ENCODE measurements around the gene ADAMTSL4.
"Not testable (repeated sequence)": the region's sequence is repeated elsewhere in the genome, so short reads cannot be mapped to it uniquely, and the experiment has no call there.

Gene ADAMTSL4

GRCh38 chr1:150555971-150556865 is 7.0 kb downstream of the ADAMTSL4 start:
- no peak for DNase-seq

GRCh38 chr1:150557065-150557600 is 7.9 kb downstream of the ADAMTSL4 start:
- no peak for DNase-seq

DNA sequence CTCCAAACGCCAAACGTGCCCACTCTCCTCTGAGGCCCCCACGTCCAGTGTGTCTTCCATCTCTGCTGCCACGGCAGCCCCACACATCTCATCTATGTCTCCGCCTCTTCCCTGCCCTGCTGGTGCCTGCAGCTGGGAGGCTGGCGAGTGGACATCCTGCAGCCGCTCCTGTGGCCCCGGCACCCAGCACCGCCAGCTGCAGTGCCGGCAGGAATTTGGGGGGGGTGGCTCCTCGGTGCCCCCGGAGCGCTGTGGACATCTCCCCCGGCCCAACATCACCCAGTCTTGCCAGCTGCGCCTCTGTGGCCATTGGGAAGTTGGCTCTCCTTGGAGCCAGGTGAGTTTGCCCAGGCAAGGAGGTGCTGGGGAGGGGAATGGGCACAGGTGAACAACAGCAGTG is 8.6 kb downstream of the ADAMTSL4 start:
- DNase-seq, result no peak

DNA sequence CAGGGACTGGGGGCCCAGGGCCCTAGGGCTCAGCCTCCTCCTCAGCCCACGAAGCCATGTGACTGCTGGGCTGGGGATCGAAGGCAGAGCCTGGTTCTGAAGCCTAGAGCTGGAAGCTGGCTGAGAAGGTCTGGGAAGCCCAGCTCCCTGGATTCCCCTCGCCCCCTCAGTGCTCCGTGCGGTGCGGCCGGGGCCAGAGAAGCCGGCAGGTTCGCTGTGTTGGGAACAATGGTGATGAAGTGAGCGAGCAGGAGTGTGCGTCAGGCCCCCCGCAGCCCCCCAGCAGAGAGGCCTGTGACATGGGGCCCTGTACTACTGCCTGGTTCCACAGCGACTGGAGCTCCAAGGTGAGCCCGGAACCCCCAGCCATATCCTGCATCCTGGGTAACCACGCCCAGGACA is 9.1 kb downstream of the ADAMTSL4 start:
- no peak for DNase-seq

DNA sequence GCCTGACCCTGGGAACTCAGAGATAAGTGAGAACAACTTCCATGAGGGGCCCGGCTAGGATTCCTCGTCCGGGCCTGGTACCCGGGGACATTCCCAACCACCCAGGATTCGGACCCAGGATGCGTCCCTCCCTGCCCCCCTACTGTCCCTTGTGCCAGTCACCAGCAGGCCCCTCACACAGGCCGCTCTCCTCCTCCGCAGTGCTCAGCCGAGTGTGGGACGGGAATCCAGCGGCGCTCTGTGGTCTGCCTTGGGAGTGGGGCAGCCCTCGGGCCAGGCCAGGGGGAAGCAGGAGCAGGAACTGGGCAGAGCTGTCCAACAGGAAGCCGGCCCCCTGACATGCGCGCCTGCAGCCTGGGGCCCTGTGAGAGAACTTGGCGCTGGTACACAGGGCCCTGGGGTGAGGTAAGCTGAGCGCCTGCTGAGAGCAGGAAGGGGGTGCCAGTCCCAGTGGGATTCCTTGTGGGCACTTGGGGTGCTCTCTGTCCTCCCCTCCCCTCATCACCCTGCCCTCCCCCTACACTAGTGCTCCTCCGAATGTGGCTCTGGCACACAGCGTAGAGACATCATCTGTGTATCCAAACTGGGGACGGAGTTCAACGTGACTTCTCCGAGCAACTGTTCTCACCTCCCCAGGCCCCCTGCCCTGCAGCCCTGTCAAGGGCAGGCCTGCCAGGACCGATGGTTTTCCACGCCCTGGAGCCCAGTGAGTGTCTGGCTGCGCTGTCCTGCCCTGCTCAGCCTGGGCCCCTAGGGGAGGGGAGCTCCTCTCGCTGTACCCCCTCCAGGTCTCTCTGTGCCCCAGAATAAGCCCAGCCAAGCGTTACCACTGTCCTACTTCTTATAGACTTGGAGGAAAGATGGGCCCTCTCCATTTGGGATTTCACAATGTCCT is 9.8 kb downstream of the ADAMTSL4 start:
- DNase-seq, result no peak

- DNase-seq, result no peak
Observed at GRCh38 chr1:150559656-150560010, 10.4 kb downstream of the ADAMTSL4 start.

GRCh38 chr1:150560011-150560438 is 10.8 kb downstream of the ADAMTSL4 start:
- DNase-seq, result no peak

DNA sequence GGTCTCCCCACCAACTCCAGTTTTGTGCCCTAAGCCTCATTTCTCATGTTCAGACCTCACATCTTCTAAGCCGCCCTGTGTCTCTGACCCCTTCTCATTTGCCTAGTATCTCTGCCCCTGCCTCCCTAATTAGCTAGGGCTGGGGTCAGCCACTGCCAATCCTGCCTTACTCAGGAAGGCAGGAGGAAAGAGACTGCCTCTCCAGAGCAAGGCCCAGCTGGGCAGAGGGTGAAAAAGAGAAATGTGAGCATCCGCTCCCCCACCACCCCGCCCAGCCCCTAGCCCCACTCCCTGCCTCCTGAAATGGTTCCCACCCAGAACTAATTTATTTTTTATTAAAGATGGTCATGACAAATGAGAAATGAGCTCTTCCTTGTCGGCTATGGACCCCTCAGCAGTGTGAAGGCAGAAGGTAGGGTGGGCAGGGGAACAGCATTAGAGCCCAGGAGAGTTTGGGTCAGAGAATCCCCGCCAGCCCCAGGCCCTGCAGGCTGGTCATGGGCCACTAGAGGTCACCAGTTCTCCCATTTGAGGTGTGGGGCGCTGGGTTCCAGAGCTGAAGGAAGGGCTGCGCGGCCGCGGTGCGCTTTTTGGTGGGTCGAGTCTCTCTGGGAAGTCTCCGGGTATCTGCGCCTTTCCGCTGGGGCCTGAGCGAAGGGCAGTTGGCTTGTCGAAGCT is 11.5 kb downstream of the ADAMTSL4 start:
- peak; percentile 81 for DNase-seq

GRCh38 chr1:150561254-150561973 is 12.2 kb downstream of the ADAMTSL4 start:
- peak; percentile 90 for DNase-seq

DNA sequence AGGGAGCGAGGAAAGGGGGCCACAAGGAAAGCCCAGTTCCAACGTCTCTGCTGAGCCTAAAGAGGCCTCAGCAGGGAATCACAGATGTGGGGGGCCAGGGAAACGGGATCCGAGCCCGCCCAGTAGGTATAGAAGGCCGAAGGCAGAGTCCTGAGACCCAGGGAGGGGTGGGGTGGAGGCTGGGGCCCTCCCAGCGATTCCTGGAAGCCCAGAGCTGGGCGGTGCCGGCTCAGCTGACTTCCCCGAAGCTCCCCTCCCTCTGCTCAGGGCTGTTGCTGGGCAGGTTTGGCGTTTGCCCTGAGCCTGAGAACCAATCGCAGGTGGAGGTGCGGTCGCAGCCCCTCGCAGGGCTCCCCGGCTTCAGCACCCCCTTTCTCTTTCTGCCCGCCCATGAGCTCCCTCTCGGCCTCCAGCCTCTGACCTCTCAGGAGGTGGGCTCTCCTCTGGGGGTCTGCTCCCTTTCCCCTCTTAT is 12.8 kb downstream of the ADAMTSL4 start:
- peak; percentile 66 for DNase-seq

DNA sequence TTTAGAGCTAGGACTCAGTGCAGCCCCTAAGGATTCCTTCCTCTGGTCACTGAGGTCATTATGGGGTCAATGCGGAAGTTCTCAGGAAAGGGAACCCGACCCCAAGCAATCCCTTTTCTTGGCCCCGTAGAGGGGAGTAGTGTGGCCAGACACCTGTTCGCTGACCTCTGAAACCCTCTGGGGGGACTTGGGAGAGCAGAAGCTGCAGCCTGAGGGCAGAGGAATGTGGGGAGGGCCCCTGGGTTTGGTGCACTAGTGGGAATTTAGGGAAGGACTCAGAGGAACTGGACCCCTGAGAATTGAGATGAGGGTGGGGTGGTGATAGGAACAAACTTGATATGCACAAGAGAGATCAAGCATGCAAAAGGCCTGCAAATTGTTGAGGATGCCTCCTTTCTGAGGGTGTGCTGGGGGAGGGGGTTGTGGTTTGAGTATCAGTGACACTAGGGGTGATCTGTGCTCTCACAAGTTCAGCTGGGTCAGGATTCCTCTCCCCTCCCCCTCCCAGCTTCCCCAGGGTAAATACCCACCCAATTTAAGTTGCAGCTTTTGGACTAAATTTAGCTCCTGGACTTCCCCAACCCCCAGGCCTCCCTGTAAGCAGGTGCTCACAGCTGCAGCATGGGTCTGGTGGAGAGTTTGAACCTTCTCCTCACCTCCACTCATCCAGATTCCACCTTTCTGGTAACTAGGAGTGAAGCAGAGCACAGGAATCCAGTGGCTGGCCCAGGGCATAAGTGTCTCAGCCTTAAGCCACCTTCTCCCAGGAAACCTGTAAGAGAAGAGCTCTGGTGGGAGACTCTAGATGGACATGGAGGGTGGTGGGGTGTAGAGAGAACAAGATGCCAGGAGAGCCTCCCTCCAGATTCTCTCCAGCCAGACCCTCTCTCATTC is 13.5 kb downstream of the ADAMTSL4 start:
- no peak for DNase-seq

DNA sequence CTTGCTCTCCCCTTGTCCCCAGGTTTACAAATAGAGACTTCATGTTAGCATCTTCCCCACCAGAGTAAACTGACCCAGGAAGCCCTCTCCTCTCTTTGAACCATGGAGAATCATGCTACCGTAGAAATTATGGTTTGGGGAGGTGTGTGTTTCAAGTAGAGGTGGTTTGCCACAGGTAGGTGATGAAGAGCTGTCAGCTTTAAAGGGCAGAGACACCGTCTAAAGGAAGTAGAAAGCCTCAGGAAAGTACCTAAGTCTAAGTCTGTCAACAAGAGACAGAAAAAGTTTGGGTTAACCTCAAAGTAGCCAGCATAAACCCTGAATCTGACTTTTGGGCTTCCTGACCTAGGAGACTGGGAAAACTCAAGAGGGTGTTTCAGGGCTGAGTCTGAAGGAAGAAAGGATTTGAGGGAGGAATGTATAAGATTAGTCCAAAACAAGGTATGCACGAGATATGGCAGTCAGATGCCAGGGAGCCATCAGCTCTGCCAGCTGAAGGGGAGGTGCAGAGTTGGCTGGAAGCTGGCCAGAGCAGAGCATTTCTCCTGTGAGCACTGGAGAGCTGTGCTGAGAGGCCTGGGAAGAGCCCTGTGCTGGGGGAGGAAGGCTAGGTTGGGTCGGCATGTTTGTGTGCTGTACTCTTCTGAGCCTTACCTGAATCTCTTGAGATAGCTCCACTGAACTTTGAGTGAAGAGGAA is 14.3 kb downstream of the ADAMTSL4 start:
- peak; percentile 34 for DNase-seq

- DNase-seq, result no peak
Observed at GRCh38 chr1:150564051-150564991, 15.1 kb downstream of the ADAMTSL4 start.

DNA sequence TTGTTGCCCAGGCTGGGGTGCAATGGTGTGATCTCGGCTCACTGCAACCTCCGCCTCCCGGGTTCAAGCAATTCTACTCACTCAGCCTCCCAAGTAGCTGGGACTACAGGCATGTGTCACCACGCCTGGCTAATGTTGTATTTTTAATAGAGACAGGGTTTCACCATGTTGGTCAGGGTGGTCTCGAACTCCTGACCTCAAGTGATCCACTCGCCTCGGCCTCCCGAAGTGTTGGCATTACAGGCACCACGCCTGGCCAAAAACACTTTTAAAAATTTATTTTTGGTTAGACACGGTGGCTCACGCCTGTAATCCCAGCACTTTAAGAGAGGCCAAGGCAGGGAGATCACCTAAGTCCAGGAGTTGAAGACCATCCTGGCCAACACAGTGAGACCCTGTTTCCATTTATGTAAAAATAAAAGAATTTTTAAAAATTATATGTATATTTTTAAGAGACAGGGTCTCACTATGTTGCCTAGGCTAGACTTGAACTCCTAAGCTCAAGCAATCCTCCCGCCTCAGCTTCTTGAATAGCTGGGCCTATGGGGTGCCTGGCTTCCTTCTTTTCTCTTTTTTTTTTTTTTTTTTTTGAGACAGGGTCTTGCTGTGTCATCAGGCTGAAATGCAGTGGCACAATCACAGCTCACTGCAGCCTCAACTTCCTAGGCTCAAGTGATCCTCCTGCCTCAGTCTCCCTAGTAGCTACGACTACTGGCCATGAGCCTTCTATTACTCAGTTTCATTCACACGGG is 16.2 kb downstream of the ADAMTSL4 start:
- DNase-seq, result not testable (repeated sequence)

GRCh38 chr1:150566589-150567340 is 17.6 kb downstream of the ADAMTSL4 start:
- no peak for DNase-seq

DNA sequence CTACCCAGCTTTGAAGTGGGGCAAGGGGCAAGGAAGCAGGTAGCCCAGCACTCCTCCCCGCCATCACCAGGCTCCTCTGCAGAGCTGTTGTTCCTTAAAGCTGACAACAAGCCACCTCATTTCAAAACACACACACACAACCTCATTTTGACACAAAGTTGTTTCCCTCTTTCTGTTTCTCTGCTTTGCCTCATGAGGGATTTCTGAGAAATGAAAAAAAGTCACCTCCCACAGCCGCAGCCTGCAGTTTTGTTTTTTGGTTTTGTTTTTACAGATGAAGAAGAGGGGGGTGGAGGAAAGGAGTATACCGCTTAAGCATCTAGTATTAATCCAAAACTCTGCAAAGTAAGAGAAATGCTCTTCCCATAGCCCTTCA is 18.1 kb downstream of the ADAMTSL4 start:
- DNase-seq, result no peak

DNA sequence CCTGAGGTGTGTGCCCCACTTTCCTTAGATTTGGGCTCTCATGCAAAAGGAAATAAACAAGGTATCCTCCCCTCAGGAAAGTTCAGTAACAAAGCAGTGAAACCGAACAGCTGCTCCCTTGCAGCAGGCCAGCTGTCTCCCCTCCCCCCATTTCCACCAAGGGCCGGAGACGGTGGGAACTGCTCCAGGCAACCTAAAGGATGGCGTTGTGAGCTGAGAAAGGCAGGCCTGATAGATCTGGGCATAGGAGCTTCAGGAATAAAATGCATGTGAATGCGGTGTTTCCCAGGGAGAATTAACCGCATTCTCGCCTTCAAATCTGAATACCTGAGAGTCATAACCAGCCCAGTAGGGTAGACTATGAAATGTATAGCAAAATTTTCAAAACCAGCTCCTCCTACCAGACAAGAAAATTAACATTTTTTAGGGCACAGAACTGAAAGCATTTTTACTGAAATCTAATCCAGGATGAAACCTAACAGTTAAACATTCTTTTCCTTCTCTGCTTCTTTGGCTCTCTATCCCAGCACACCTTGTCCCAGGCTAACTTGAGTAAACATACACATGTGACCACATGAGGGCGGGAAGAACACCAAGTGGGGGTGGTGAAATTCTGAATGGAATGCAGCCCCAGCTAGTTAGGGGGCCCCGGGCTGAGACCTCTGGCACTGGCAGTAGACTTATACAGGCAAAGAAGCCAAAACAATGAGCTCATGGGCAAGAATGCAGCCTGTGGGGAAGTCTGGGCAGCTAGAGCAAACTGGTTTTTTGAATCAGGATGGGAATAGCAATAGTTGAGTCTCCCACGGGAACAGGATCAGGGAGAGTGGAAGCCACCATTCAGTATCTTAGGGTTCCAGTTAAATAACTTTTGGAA is 18.7 kb downstream of the ADAMTSL4 start:
- peak; percentile 77 for DNase-seq
